Measurements from ENCODE around the gene PDE11A.

DNA sequence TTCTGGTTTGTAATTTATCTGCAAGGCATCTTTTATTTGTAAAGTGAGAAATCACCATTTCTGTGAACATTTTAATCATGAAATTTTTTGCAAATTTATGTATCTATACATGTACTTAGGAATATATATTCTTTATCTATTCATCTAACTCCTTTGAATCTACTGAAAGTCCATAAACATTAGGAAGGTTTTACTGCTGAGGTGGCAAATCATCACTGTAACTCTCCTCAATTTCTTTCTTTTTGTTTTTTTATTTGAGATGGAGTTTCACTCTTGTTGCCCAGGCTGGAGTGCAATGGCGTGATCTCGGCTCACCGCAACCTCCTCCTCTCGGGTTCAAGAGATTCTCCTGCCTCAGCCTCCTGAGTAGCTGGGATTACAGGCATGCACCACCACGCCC is 383.7 kb downstream of the PDE11A start:
- no peak for TF ChIP-seq CTCF (IDR thresholded peaks at IDR 0.05)
- no peak for TF ChIP-seq POLR2AphosphoS5 (IDR thresholded peaks at IDR 0.05)
- TF ChIP-seq EP300 (IDR thresholded peaks at IDR 0.05), result no peak
- TF ChIP-seq POLR2A (IDR thresholded peaks at IDR 0.05; ENCODE audit: low read depth), result no peak
